Fibroblast of peridontal ligament (primary cell): ENCODE measurements around the gene COX7B2.

Experiments
- DNase-seq: peaks from one replicate; pipeline ENCODE4 v3.0.0-alpha.2; 2010; ENCODE audit errors: extremely low read depth

The COX7B2 gene

GRCh38 chr4:46909078-46909477, at the start of gene COX7B2:
Gene COX7B2 (minus strand): TSS chr4:46909245. CDS start chr4:46735192, 174,053 bp downstream.
- DNase-seq: no peak

DNA sequence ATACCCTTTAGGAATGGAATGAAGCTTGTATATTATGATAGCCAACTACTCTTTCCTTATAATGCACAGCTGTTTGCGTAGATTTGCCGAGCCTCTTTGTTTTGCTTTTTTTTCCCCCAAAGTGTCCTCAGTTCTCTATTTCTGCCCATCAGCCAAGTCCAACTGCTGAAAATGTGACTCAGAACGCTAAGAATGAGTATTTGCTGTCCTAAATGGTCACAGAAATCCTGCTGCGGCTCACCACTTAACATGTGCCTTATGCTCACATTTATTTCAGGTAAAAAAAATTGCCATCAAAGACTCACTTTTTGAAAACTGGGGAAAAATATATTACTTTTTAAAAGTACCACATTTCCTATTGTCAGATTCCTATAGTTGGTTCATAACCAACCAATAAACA, 47.4 kb upstream of the COX7B2 start:
- DNase-seq: peak; percentile 16

DNA sequence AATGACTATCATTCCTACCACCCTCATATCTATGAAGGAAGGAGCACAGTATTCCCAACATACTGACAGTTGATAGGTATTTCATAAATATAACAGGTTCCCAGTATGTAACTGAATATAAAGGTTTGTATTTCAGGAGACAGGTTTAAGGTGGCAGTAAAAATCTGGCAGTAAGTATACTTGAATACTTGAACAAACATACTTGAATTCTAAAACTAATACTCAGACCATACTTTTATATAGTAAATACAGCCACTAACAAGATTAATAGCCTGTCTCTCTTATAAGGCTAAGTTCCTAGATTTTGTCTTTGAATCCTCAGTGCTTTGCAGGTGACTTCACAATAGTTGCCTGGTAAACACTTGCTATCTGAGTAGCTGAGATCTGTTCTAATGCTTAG, 46.6 kb upstream of the COX7B2 start:
- DNase-seq: no peak

DNA sequence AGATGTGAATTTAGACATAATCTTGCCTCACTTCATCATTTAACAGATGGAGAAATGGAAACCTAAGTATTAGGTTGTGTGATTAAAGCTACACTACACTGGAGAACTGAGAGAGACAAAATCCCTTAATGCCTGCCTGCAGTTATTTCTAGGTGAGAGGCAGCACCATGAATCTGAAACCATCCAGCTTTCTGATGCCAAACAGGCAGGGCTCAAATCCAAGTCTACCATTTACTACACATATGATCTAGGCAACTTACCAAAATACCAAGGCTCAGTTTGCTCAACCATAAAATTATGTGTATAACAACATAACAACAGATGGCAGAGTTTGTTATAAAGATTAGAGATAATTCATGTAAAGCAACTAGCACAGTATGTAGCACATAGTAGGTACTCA, 45.6 kb upstream of the COX7B2 start:
- DNase-seq: peak; percentile 16

- DNase-seq: no peak
Observed at GRCh38 chr4:46953564-46953963, 44.5 kb upstream of the COX7B2 start.

GRCh38 chr4:46952451-46952850, 43.4 kb upstream of the COX7B2 start:
- peak; percentile 19 for DNase-seq

- no peak for DNase-seq
Observed at GRCh38 chr4:46950826-46951225, 41.8 kb upstream of the COX7B2 start.

- DNase-seq: no peak
Observed at GRCh38 chr4:46949822-46950221, 40.8 kb upstream of the COX7B2 start.

DNA sequence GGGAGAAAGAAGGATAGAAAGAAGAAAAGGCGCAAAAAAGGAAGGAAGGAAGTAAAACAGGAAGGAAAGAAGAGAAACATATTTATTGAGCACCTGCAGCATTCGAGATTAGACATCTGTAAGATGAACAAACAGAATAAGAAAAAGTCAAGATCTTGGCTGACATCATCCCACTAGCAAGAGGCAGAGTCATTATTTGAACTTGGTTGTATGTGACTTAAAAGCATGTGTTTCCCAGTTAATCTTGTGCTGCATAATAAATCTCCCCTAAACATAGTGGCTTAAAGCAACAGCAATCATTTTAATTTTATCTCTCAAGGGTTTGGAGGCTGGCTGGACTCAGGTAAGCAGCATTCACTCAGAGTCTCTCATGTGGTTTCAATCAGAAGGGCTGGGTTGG, 38.5 kb upstream of the COX7B2 start:
- DNase-seq: peak; percentile 17

DNA sequence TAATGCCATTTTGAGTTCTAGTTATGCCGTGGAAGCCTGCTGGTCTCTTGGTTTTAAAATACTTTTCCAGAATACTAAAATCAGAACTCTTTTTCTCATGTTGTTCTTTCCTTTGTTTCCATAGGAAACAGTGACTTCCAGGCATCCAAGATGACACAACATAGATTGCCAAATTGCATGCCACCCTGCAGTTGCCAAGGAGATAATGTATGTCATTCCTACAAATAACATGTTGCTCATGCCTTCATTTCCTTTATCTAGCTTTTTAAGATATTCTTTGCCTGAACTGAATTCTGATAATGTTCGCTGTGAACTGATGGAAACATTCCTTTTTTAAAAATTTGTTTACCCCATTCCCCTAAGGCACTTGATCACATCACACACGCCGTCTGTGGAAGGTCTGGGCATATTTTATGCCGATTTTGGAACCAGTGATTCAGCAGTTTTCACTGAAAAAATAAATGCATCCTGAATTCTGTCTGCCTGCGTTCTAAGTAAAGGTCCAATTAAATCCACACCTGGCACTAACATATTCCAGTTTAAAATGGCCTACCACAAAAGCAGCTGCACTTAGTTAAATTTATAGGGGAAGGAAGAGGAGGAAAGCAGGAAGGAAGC, 38.0 kb upstream of the COX7B2 start:
- DNase-seq: peak; percentile 69

DNA sequence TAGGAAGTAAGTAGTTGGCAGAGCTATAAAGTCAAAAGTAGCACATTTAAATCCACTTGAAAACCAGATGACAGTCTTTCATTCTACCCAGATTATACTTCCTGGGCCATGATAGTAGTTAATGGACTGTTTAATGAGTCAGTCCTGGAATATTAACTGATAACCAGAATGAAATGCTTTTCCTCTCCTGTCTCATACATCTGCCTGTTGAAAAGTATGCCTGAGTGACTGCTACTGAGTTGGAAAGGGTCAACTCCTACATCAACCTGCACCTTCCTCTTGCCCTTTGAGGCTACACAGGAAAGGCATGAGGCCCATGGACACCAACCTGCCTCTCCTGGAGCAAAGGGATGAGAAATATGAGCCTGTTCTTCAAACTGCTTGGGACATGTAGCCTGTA, 36.0 kb upstream of the COX7B2 start:
- DNase-seq: no peak

- DNase-seq: no peak
Observed at GRCh38 chr4:46944345-46944744, 35.3 kb upstream of the COX7B2 start.

DNA sequence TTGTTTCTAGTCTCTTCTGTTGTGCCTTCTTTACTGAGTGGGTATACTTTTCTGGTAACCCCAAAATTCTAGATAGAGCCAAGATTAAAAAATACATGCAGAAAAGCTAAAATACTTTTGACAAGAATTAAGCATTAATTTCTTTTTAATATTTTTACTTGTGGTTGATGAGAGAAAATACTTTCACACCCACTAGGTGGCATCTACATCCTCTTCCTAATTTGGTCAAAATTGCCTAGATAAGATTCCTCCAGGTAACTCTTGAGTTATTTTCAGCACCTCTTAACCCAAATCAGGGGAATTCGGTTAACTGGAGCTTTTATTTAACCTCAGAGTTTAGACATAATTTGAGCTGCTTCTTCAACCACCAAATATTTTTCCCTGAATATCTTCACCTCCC, 28.4 kb upstream of the COX7B2 start:
- peak; percentile 27 for DNase-seq

- no peak for DNase-seq
Observed at GRCh38 chr4:46934726-46935125, 25.7 kb upstream of the COX7B2 start.

DNA sequence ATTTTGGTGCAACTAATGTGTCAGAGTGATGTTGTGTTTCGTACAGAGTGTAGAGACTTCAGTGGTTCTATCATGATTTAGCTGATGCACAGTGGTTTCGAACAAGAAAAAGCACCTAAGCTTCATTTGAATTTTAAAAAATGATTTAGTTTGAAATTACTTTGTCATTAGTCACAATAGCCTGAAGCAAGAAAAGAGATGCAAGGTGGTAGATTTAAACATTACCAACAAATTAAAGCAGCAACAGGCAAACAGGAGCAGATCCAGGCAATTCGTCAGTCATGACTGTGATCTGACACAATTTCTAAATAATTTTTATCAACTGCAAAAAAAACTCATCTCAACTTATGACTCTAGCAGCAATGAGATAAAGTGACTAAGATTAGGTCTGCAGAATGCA, 24.6 kb upstream of the COX7B2 start:
- no peak for DNase-seq

DNA sequence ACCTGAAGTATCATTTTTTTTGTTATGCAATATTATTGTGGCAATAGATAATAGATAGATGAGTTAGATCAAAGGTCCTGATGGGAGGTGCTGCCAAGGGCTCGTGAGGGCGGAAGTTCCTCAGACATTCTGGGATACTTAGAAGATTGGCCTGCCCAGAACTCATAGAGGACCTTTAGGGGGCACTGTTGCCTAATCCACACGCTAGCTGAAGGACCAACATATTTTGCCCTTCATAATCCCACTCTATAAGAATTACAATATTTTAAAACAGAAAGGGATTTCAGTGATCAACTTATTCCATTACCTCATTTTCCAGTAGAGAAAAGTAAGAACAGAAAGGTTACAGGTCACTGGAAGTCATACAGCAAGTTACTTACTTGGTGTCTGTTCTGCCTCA, 22.9 kb upstream of the COX7B2 start:
- DNase-seq: peak; percentile 73

- DNase-seq: no peak
Observed at GRCh38 chr4:46930891-46931290, 21.8 kb upstream of the COX7B2 start.

- no peak for DNase-seq
Observed at GRCh38 chr4:46927201-46927600, 18.2 kb upstream of the COX7B2 start.

DNA sequence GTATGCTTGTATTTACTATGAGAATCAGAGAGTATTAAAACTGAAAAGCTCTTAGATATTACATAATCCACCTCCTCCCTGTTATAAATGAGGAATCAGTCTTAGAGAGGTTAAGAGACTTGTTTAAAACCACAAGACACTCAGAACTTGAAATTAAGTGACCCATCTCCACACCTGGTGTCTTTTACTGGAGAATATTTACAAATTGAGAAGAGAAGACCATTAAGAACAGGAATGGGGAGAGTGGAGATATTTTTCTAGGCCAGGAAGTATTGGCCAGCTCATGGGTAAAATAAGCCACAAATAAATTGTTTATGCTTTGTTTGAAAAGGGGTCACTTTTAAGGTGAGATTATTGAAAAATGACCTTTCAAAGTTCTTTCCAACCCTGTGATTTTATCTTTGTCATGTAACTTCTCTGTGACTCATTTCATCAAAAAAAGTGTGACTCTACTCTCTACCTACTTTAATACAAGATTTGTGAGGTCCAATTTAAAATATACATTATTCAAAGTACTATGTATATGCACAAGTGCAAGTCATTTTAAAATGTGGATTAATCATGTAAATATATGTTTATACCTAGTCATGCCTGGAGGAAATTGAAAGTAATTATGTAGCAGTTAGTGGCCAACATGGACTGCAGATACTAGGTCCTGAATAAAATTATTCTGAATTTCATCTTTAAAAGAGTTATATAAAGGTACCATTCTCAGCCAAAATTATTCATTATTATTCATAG, 15.9 kb upstream of the COX7B2 start:
- DNase-seq: no peak

DNA sequence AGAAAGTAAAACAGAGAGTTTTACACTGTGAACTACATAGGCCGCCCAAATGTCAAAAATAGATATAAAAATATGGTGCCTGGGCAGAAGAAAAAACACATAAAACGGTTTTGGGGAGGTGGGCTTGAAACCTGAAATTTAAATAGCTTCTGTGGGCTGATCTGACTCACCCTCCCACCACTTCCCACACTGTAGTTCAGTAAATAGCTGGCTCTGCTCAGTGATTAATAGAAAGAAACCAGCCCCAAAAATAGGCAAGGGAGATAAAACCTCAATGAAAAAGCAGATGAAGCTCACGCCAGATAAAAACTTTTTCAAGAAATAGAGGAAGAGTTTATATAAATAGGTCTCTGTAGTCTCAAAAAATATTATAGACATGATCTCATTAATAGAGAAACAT, 13.2 kb upstream of the COX7B2 start:
- no peak for DNase-seq

- no peak for DNase-seq
Observed at GRCh38 chr4:46908148-46908547, 897 bp downstream of the COX7B2 start.

GRCh38 chr4:46900082-46900481, 9.0 kb downstream of the COX7B2 start:
- DNase-seq: no peak

DNA sequence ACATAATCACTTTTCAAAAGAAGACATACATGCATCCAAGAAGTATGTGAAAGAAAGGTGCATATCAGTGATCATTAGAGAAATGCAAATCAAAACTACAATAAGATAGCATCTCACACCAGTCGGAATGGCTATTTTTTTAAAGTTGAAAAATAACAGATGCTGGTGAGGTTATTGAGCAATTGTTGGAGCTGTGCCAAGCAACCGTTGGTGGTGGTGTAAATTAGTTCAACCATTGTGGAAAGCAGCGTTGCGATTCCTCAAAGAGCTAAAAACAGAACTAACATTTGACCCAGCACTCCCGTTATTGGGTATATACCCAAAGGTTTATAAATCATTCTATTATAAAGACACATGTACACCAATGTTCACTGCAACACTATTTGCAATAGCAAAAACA, 14.2 kb downstream of the COX7B2 start:
- DNase-seq: no peak

DNA sequence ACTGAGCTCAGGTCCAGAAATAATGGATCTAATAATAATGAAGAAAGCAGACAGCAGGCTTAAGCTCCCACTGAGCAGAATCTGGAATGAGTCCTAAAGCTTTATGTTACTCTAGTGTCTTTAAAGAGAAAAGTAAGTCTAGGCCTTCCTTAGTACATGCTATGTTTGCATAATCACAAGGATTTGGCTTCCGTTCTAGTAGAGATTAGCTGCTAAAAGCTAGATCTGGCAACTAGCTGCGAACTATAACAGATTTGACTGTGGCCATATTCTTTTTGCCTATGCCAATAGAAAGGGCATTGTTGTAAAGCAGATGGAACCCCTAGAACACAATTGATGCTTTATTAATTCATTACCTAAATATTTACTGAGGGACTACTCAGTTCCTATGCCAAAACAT, 19.0 kb downstream of the COX7B2 start:
- no peak for DNase-seq
